ENCODE results near the gene NASP. TPM values are rescaled to one million over a fixed set of nuclear protein-coding genes. Genes with fewer than 3 reads are reported as not detected.

Gene NASP
- total RNA-seq, 1 experiment from 2014 or later: 514 TPM

DNA sequence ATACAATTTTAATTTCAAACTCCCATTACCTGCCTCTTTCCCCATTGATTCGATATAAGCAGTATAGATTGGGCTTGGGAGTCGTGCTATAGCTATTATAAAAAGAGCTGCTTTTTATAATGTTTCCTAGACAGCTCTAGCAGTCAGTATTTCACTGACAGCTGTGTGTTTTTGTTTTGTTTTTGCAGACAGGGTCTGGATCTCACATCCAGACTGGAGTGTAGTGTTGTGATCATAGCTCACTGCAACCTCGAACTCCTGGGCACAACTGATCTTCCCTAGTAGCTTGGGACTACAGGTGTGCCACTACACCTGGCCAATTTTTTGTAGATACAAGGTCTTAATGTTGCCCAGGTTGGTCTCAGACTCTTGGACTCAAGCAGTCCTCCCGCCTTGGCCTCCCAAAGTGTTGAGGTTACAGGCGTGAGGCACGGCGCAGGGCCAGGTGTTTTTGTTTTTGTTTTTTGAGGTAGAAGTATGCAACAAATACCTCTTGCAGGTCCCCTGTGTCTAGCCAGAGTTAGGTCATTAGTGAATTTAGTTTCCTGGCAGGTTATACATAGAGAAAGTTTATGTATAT is 1.7 kb downstream of the NASP start:
- no peaks in the 10 kb centered on the region for H3K9me3 ChIP-seq (ENCODE audit: control insufficient read depth, low read depth, low read length)
- H3K4me1 ChIP-seq (ENCODE audit: insufficient read depth, low read length): no peaks in the 10 kb centered on the region; the same call in 1 of the 2 replicates
- no peak overlapping the region for H2BK5ac ChIP-seq (ENCODE audit: insufficient read length, low read length)
- WGBS (ENCODE audit: extremely low coverage, insufficient read length, low lambda C conversion rate): no CpG with 5 or more reads among the region's 7 CpGs
- H3K4ac ChIP-seq (ENCODE audit: low read depth, low read length): no peak overlapping the region
- no peak for DNase-seq
- H3K4me3 Mint-ChIP-seq: peak overlapping the region; percentile 99 to 100
- H4K20me1 ChIP-seq (ENCODE audit: control insufficient read depth, insufficient read depth, insufficient read length): no peaks in the 10 kb centered on the region
- no peaks in the 10 kb centered on the region for H3K27me3 ChIP-seq (ENCODE audit: insufficient read depth, low read length)
- H3T11ph ChIP-seq (ENCODE audit: low read length): no peak overlapping the region
- H4K91ac ChIP-seq (ENCODE audit: insufficient read length, low read depth, low read length): no peak overlapping the region
- no peak overlapping the region for H3K23ac ChIP-seq (ENCODE audit: insufficient read length, low read depth, low read length)
- H4K8ac ChIP-seq (replicated peaks; ENCODE audit: insufficient read length, low read depth, low read length): no peak overlapping the region
- H3K18ac ChIP-seq (ENCODE audit: insufficient read length, low read depth, low read length): no peak overlapping the region
- peak overlapping the region; percentile 96 for H3K9ac ChIP-seq (ENCODE audit: extremely low read depth, insufficient read length, low read length)
- no peak overlapping the region for H2BK120ac ChIP-seq (ENCODE audit: low read depth, low read length, poor library complexity, severe bottlenecking)
- H3K27me3 Mint-ChIP-seq (ENCODE audit: low read depth): peaks cover 3% of the 10 kb centered on the region; the same call in 1 of the 2 replicates
- peaks cover 30 to 40% (median 37%) of the 10 kb centered on the region in 3 experiments for H3K36me3 Mint-ChIP-seq (ENCODE audit: insufficient read depth in 1 of 3, low read depth in 3 of 3)
- H2BK20ac ChIP-seq (ENCODE audit: low read depth, low read length, poor library complexity, severe bottlenecking): no peak overlapping the region
- H3K27ac Mint-ChIP-seq: peak overlapping the region; percentile 99 to 100 (median 100); a peak in 6 of 7 replicates
- H3K27ac ChIP-seq (ENCODE audit: insufficient read length, low read depth, low read length): no peak overlapping the region
- peaks cover 2 to 3% of the 10 kb centered on the region in 2 experiments; a peak in 3 of 5 replicates for H3K9me3 Mint-ChIP-seq
- peaks cover 22 to 29% of the 10 kb centered on the region in 2 experiments for H3K4me1 Mint-ChIP-seq
- no peak overlapping the region for H4K5ac ChIP-seq (ENCODE audit: insufficient read length, low read depth, low read length)
- peaks cover 6% of the 10 kb centered on the region for H3K23me2 ChIP-seq (ENCODE audit: insufficient read length, low read depth, low read length, poor library complexity, severe bottlenecking)
- H3K4me2 ChIP-seq (ENCODE audit: insufficient read depth, insufficient read length, low read length): peak overlapping the region; percentile 86
- H2BK12ac ChIP-seq (ENCODE audit: insufficient read length, low read depth, low read length): no peak overlapping the region
- H3K14ac ChIP-seq (ENCODE audit: insufficient read depth, low read length): peak overlapping the region; percentile 97; the same call in 1 of the 2 replicates
- H3K56ac ChIP-seq (ENCODE audit: insufficient read length, low read depth, low read length): no peak overlapping the region
- H3K79me1 ChIP-seq (ENCODE audit: insufficient read depth, low read depth, low read length, poor library complexity, severe bottlenecking): peaks cover 3% of the 10 kb centered on the region
- H2AK5ac ChIP-seq (ENCODE audit: insufficient read length, low read length): no peak overlapping the region
- no peak overlapping the region for H2AFZ ChIP-seq (ENCODE audit: low read length)
- peaks cover 53% of the 10 kb centered on the region for H3K79me2 ChIP-seq (ENCODE audit: insufficient read depth, low read length)
- TF ChIP-seq, protein P1, sequence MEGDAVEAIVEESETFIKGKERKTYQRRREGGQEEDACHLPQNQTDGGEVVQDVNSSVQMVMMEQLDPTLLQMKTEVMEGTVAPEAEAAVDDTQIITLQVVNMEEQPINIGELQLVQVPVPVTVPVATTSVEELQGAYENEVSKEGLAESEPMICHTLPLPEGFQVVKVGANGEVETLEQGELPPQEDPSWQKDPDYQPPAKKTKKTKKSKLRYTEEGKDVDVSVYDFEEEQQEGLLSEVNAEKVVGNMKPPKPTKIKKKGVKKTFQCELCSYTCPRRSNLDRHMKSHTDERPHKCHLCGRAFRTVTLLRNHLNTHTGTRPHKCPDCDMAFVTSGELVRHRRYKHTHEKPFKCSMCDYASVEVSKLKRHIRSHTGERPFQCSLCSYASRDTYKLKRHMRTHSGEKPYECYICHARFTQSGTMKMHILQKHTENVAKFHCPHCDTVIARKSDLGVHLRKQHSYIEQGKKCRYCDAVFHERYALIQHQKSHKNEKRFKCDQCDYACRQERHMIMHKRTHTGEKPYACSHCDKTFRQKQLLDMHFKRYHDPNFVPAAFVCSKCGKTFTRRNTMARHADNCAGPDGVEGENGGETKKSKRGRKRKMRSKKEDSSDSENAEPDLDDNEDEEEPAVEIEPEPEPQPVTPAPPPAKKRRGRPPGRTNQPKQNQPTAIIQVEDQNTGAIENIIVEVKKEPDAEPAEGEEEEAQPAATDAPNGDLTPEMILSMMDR (conservative IDR thresholded peaks at IDR 0.05): no peak
- no peak overlapping the region for H2BK15ac ChIP-seq (ENCODE audit: low read depth, low read length)

All from H9 (cell line).